ENCODE data around the gene ARRDC1. TPM values are rescaled to one million over a fixed set of nuclear protein-coding genes. Genes with fewer than 3 reads are reported as not detected.
A peak's percentile ranks its signal among the peaks of the same experiment; 100 is the strongest.

ARRDC1 gene
- total and polyA plus RNA-seq, 12 donors, result 14.1 to 194 (median 35.7) TPM

DNA sequence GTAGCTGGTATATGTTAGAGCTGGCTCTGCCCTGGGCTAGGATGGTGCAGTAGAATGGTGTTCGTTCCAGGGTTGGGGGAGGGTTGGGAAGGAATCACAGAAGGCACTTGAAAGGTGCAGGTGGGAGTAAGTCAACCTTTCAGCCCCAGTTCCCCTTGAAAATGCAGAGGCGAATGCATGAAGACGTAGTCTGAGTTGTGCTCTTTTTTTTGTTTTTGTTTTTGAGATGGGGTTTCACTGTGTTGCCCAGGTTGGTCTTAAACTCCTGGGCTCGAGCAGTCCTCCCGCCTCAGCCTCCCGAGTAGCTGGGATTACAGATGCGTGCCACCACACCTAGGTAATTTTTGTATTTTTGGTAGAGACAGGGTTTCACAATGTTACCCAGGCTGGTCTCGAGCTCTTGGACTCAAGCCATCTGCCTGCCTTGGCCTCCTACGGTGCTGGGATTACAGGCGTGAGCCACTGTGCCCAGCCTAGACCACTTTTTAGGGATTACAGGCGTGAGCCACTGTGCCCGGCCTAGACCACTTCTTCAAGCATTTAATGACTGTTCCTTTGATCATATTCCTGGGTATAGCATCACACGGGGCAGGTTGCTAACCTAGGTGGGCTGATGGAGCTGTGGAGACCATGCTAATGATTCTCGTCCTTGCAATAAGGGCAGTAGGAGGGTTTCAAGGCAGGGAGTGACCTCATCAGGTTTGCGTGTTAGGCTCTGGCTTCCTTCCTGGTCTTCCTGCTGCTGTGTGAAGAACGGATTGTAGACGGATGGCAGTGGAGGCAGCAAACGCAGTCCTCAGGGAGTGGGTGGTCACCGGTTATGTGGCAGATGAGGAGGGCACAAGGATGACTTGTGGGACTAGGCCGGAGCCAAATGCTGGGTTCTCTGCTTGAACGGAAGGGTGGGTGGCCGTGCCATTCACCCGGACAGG is 27.0 kb downstream of the ARRDC1 start:
- H3K4me1 ChIP-seq (replicated peaks in 1 of 2), result peaks cover 36 to 56% of the 10 kb centered on the region in 2 donors
- intact Hi-C loops (cut with DNase I), result no loop called here
- peak in 1 of 2 donors; percentile 25 for TF ChIP-seq POLR2A (IDR thresholded peaks at IDR 0.05)
- TF ChIP-seq, protein P1, sequence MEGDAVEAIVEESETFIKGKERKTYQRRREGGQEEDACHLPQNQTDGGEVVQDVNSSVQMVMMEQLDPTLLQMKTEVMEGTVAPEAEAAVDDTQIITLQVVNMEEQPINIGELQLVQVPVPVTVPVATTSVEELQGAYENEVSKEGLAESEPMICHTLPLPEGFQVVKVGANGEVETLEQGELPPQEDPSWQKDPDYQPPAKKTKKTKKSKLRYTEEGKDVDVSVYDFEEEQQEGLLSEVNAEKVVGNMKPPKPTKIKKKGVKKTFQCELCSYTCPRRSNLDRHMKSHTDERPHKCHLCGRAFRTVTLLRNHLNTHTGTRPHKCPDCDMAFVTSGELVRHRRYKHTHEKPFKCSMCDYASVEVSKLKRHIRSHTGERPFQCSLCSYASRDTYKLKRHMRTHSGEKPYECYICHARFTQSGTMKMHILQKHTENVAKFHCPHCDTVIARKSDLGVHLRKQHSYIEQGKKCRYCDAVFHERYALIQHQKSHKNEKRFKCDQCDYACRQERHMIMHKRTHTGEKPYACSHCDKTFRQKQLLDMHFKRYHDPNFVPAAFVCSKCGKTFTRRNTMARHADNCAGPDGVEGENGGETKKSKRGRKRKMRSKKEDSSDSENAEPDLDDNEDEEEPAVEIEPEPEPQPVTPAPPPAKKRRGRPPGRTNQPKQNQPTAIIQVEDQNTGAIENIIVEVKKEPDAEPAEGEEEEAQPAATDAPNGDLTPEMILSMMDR (IDR thresholded peaks at IDR 0.05), result no peak
- H3K27me3 ChIP-seq, result no peaks in the 10 kb centered on the region
- H3K9me3 ChIP-seq (replicated peaks in 1 of 3), result no peaks in the 10 kb centered on the region
- H3K27ac ChIP-seq, result peak overlapping the region; percentile 45 to 86 (median 83)
- H3K4me3 ChIP-seq, result no peak overlapping the region
- DNase-seq, result peak in 6 of 7 donors; percentile 60 to 77 (median 66)
- WGBS, 4 donors, result 49 to 56% (median 53%) methylated on average over 22 to 23 of the region's 23 CpGs
- H3K36me3 ChIP-seq (replicated peaks in 1 of 2), result no peaks in the 10 kb centered on the region

DNA sequence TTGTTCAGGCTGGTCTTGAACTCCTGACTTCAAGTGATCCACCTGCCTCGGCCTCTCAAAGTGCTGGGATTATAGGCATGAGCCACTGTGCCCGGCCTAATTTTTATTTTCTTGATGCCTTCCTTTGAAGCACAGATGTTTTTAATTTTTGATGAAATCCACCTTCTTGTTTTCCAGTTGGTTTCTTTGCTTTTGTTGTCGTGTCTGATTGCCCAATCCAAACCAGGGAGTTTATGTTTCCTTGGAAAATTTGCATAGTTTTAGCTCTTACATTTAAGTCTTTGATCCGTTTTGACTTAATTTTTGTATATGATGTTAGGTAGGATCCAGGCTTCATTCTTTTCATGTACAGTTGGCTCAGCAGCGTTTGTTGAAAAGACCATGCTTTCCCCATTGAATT is 28.5 kb downstream of the ARRDC1 start:
- Histone ChIP-seq H3K4me1 (replicated peaks in 1 of 2) (peaks cover 36 to 48% of the 10 kb centered on the region in 2 donors), H3K4me3 (no peak overlapping the region), H3K27ac (no peak overlapping the region), H3K9me3 (replicated peaks in 1 of 3) (no peaks in the 10 kb centered on the region), H3K36me3 (replicated peaks in 1 of 2) (no peaks in the 10 kb centered on the region), H3K27me3 (no peaks in the 10 kb centered on the region)
- intact Hi-C loops (cut with DNase I), result no loop called here
- TF ChIP-seq, protein P1 (IDR thresholded peaks at IDR 0.05), result no peak
- TF ChIP-seq POLR2A (IDR thresholded peaks at IDR 0.05), result no peak
- no peak for DNase-seq
- WGBS, 4 donors, result 87 to 96% (median 90%) methylated on average over 5 of the region's 5 CpGs

DNA sequence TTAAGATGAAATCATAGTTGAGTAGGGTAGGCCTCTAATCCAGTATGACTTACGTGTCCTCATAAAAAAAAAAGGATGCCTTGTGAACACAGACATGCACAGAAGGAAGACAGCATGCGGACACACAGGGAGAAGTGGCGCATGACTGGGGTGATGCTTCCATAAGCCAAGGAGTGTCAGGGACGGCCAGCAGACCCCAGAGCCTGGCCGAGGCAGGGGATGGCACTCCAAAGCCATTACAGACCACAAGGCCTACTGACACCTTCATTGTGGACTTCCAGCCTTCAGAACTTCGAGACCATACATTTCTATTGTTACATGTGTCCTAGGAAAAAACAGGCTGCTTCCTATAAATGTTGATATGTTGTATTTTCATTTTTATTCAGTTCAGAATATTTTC is 33.2 kb downstream of the ARRDC1 start:
- no peaks in the 10 kb centered on the region for H3K27me3 ChIP-seq
- intact Hi-C loops (cut with DNase I), result no loop called here
- no peaks in the 10 kb centered on the region for H3K36me3 ChIP-seq (replicated peaks in 1 of 2)
- H3K4me1 ChIP-seq (replicated peaks in 1 of 2), result peaks cover 8 to 30% of the 10 kb centered on the region in 2 donors
- H3K9me3 ChIP-seq (replicated peaks in 1 of 3), result no peaks in the 10 kb centered on the region
- no peak overlapping the region for H3K4me3 ChIP-seq
- TF ChIP-seq POLR2A (IDR thresholded peaks at IDR 0.05), result no peak
- TF ChIP-seq, protein P1 (IDR thresholded peaks at IDR 0.05), result no peak
- 83 to 95% (median 92%) methylated on average over 6 of the region's 6 CpGs for WGBS, 4 donors
- peak overlapping the region in 3 of 5 donors; percentile 18 to 53 (median 23) for H3K27ac ChIP-seq
- DNase-seq, result no peak

DNA sequence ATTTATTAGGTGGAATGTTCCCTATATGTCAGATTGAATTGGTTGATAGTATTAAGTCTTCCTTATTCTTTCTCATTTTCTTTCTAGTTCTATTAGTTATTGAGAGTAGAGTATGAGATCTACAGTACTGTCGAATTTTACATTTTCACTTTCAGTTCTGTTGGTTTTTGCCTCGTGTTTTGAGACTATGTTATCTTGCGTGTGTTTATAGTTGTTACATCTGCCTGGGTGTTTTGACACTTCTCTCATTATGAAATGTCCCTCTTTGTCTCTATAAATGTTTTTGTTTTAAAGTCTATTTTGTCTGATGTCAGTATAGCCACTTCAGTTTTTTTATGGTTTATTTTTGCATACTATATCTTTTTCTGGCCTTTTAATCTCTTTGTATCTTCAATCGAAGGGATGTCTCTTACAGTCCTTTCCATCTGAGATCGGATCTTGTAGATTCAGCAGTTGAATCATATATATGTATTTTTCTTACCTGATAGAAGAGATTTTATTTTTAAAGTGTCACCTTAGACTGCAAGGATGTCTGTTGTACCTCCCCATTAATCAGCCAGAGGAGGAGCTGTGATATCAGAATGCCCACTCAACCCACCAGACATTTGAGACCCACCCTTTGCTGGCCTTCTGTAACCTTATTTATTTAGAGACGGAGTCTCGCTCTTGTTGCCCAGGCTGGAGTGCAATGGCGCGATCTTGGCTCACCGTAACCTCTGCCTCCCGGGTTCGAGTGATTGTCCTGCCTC is 34.0 kb downstream of the ARRDC1 start:
- H3K36me3 ChIP-seq (replicated peaks in 1 of 2), result no peaks in the 10 kb centered on the region
- TF ChIP-seq POLR2A (IDR thresholded peaks at IDR 0.05), result no peak
- TF ChIP-seq, protein P1 (IDR thresholded peaks at IDR 0.05), result no peak

More for the DNA sequence above, 34.0 kb downstream of the ARRDC1 start:
- Histone ChIP-seq H3K4me3 (peak overlapping the region in 1 of 4 donors; percentile 24), H3K27ac (peak overlapping the region in 4 of 5 donors; percentile 23 to 53 (median 40)), H3K27me3 (no peaks in the 10 kb centered on the region), H3K4me1 (replicated peaks in 1 of 2) (peaks cover 8 to 30% of the 10 kb centered on the region in 2 donors), H3K9me3 (replicated peaks in 1 of 3) (no peaks in the 10 kb centered on the region)
- intact Hi-C loops (cut with DNase I), result no loop called here
- no peak for DNase-seq
- WGBS, 4 donors, result 55 to 58% (median 57%) methylated on average over 11 to 12 of the region's 12 CpGs
